ENCODE data around the gene EXTL2.

- no peak for TF ChIP-seq POLR2A (IDR thresholded peaks at IDR 0.05)
- TF ChIP-seq CTCF (IDR thresholded peaks at IDR 0.05) = no peak
Observed at GRCh38 chr1:100903777-100904176, 9.1 kb upstream of the EXTL2 start.

Data from right lobe of liver (tissue), 4 donors.